IMR-90 (cell line): ENCODE measurements around the gene TMPRSS6.

ENCODE experiments used
- CEBPB ChIP-seq: IDR thresholded peaks from 2 replicates; pipeline ENCODE4 v1.6.1; 2012; ENCODE audit warnings: low read depth, low read length, improper control_type of control experiment
- CTCF ChIP-seq: conservative IDR thresholded peaks from 2 replicates; pipeline ENCODE4 v1.5.1; 2012; ENCODE audit warnings: mild to moderate bottlenecking, low read depth, low read length, improper control_type of control experiment
- ELK1 ChIP-seq: fragments of 150-350 bp; IDR thresholded peaks from 2 replicates; pipeline ENCODE4 v1.6.1; 2016; ENCODE audit warnings: low read depth, mild to moderate bottlenecking, low read length, moderate library complexity, borderline replicate concordance
- FOS ChIP-seq: fragments of 150-350 bp; IDR thresholded peaks from 2 replicates; pipeline ENCODE4 v1.6.1; 2016; ENCODE audit warnings: low read depth, low read length
- POLR2A ChIP-seq: IDR thresholded peaks from 2 replicates; pipeline ENCODE4 v1.6.1; 2012; ENCODE audit warnings: mild to moderate bottlenecking, low read depth, low read length
- USF2 ChIP-seq: fragments of 150-350 bp; IDR thresholded peaks from 2 replicates; pipeline ENCODE4 v1.6.1; 2017; ENCODE audit warnings: mild to moderate bottlenecking, antibody characterized with exemption, low read length, low read depth

GRCh38 chr22:37090920-37091695 lies 18.4 kb downstream of the TMPRSS6 start:
- TF ChIP-seq CEBPB = no peak
- no peak for TF ChIP-seq CTCF
- TF ChIP-seq POLR2A = no peak
- TF ChIP-seq USF2 = no peak
- no peak for TF ChIP-seq ELK1
- TF ChIP-seq FOS = no peak
